Measurements from ENCODE around the gene TBC1D22A. TPM values are rescaled to one million over a fixed set of nuclear protein-coding genes. Genes with fewer than 3 reads are reported as not detected.

The TBC1D22A gene
- total RNA-seq, 1 donor from 2014 or later = 18.9 TPM

- Mint-ChIP-seq H3K9me3 (ENCODE audit: low read depth) (peaks cover 10% of the 10 kb centered on the region), H3K36me3 (ENCODE audit: low read depth) (peaks cover 26% of the 10 kb centered on the region), H3K27me3 (ENCODE audit: low read depth) (no peaks in the 10 kb centered on the region), H3K4me1 (ENCODE audit: low read depth) (no peaks in the 10 kb centered on the region), H3K27ac (ENCODE audit: unreplicated experiment) (no peak overlapping the region), H3K4me3 (ENCODE audit: unreplicated experiment) (no peak overlapping the region)
- no peak for DNase-seq (ENCODE audit: low spot score)
- no peak for TF ChIP-seq CTCF (IDR thresholded peaks at IDR 0.05)
These were observed 154.7 kb downstream of the TBC1D22A start for GRCh38 chr22:46916886-46917770.

GRCh38 chr22:46917771-46918101 lies 155.3 kb downstream of the TBC1D22A start:
- Mint-ChIP-seq H3K36me3 (ENCODE audit: low read depth) (peaks cover 27% of the 10 kb centered on the region), H3K27ac (ENCODE audit: unreplicated experiment) (no peak overlapping the region), H3K4me3 (ENCODE audit: unreplicated experiment) (no peak overlapping the region), H3K4me1 (ENCODE audit: low read depth) (no peaks in the 10 kb centered on the region), H3K27me3 (ENCODE audit: low read depth) (no peaks in the 10 kb centered on the region), H3K9me3 (ENCODE audit: low read depth) (peaks cover 13% of the 10 kb centered on the region)
- no peak for TF ChIP-seq CTCF (IDR thresholded peaks at IDR 0.05)
- DNase-seq (ENCODE audit: low spot score) = no peak

DNA sequence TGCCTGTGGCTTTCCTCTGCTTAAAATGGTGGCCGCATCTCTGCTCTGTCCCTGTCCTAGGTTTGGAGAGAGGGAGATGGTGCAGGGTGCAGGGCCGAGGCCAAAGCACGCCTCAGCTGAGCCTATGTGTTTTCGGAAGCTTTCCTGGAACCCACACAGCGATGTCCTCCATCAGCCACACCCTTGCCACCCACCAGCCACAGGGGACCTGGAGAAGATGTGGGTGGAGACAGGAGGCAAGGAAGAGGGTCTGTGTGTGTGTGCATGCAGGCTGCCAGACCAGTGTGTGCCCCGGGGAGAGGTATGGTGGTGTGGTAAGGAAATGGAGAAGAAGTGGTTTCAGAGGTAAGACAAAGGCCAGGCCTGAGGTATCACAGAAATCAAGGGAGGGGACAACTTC lies 155.7 kb downstream of the TBC1D22A start:
- DNase-seq (ENCODE audit: low spot score) = no peak
- Mint-ChIP-seq H3K9me3 (ENCODE audit: low read depth) (peaks cover 13% of the 10 kb centered on the region), H3K4me1 (ENCODE audit: low read depth) (no peaks in the 10 kb centered on the region), H3K27ac (ENCODE audit: unreplicated experiment) (no peak overlapping the region), H3K36me3 (ENCODE audit: low read depth) (peaks cover 28% of the 10 kb centered on the region), H3K4me3 (ENCODE audit: unreplicated experiment) (no peak overlapping the region), H3K27me3 (ENCODE audit: low read depth) (no peaks in the 10 kb centered on the region)
- no peak for TF ChIP-seq CTCF (IDR thresholded peaks at IDR 0.05)

GRCh38 chr22:46922037-46922436 lies 159.6 kb downstream of the TBC1D22A start:
- peaks cover 23% of the 10 kb centered on the region for H3K36me3 Mint-ChIP-seq (ENCODE audit: low read depth)
- no peak for TF ChIP-seq CTCF (IDR thresholded peaks at IDR 0.05)
- H3K27me3 Mint-ChIP-seq (ENCODE audit: low read depth) = no peaks in the 10 kb centered on the region
- DNase-seq (ENCODE audit: low spot score) = no peak
- H3K4me3 Mint-ChIP-seq (ENCODE audit: unreplicated experiment) = no peak overlapping the region
- no peaks in the 10 kb centered on the region for H3K4me1 Mint-ChIP-seq (ENCODE audit: low read depth)
- peaks cover 15% of the 10 kb centered on the region for H3K9me3 Mint-ChIP-seq (ENCODE audit: low read depth)
- H3K27ac Mint-ChIP-seq (ENCODE audit: unreplicated experiment) = no peak overlapping the region

DNA sequence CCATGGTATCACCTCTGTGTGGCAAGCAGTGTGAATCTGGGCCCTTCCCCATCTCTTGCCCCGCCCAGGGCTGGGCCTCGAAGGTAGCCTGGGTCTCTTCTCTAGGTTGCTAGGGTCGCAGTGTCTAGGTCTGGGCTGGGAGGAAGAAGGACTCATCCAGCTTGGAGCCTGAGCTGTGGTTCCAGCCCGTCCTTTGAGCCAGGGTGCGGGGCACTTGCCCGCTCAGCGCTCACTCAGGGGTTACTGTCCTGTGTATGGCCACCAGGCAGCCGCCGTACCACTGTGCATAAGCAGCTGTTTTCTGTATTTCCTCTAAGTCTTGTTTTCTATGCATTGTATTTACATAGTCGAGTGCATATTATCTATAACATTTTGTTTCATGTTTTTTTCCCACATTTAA lies 160.9 kb downstream of the TBC1D22A start:
- Mint-ChIP-seq H3K36me3 (ENCODE audit: low read depth) (peaks cover 19% of the 10 kb centered on the region), H3K4me3 (ENCODE audit: unreplicated experiment) (no peak overlapping the region)

More for the DNA sequence above, 160.9 kb downstream of the TBC1D22A start:
- H3K4me1 Mint-ChIP-seq (ENCODE audit: low read depth) = no peaks in the 10 kb centered on the region
- H3K9me3 Mint-ChIP-seq (ENCODE audit: low read depth) = peaks cover 18% of the 10 kb centered on the region
- no peak for DNase-seq (ENCODE audit: low spot score)
- TF ChIP-seq CTCF (IDR thresholded peaks at IDR 0.05) = no peak
- H3K27me3 Mint-ChIP-seq (ENCODE audit: low read depth) = no peaks in the 10 kb centered on the region
- H3K27ac Mint-ChIP-seq (ENCODE audit: unreplicated experiment) = no peak overlapping the region
